ENCODE measurements around the gene KRT86.

DNA sequence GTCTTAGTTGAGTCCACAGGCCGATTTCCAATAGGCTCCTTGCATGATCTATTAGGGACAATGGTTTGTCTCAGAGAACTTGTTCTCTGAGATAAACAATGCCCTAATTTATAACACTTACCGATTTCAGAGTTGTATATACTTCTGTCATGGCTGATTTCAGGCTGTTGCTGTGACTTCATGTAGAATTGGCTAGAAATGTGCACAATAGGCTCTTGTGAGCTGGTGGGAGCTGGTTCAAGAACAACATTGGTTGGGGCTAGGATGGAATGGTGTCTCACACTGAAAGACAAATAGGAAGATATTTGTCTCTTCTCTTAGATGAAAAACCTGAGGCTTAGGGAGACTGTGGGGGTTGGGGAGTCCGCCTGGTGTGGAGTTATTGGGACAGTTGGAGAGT lies 6.7 kb upstream of the KRT86 start:
- TF ChIP-seq CTCF (conservative IDR thresholded peaks at IDR 0.05) (no peak), ZFX (IDR thresholded peaks at IDR 0.05) (no peak)

Data from C4-2B (cell line).